ENCODE data around the gene MINDY3.

- no peak for TF ChIP-seq CTCF (IDR thresholded peaks at IDR 0.05; ENCODE audit: borderline replicate concordance, extremely low read depth, low read length, poor library complexity, severe bottlenecking)
- no peak for TF ChIP-seq EZH2 (IDR thresholded peaks at IDR 0.05; ENCODE audit: borderline replicate concordance, low read depth, low read length, severe bottlenecking)
These were observed 21.2 kb upstream of the MINDY3 start for GRCh38 chr10:15881542-15881941.
